ENCODE results near the gene SRP72. TPM values are rescaled to one million over a fixed set of nuclear protein-coding genes. Genes with fewer than 3 reads are reported as not detected.

SRP72 gene
- polyA plus RNA-seq, 1 donor (not counting 4 experiments of a cell fraction or from before 2014, with no cell fraction given), result 126 TPM

DNA sequence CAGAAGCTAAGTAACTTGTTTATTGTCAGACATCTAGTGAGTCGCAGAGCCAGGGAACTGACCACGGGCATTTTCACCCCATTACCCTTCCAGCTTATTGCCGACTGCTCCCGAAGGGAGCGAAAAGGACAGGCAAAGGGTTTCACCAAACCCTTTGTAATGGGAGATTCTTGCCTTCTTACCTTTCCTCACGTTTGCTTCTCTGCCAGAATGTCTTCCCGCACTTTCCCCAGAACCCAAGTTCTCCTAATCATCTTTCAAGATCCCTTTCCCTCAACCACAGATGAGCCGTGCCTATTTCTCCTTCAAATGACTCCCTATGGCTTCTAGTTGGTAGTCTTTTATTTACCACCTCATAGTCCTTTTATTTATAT, 520 bp upstream of the SRP72 start:
- Histone ChIP-seq H3K9me3 (ENCODE audit: control insufficient read depth, low read depth, low read length) (no peaks in the 10 kb centered on the region), H3K9me1 (ENCODE audit: control insufficient read depth, extremely low read depth, insufficient read depth, low read length) (no peaks in the 10 kb centered on the region), H3K4me1 (ENCODE audit: control insufficient read depth, extremely low read depth, insufficient read depth, low read length) (peaks cover 15% of the 10 kb centered on the region), H3K27ac (ENCODE audit: control insufficient read depth, insufficient read depth, low read length) (peak overlapping the region; percentile 99), H3K36me3 (ENCODE audit: control insufficient read depth in 2 of 2, extremely low read depth in 1 of 2, insufficient read depth in 2 of 2, low read length in 2 of 2) (peaks cover 2 to 4% of the 10 kb centered on the region in 2 experiments), H3K4me2 (ENCODE audit: control insufficient read depth, extremely low read depth, insufficient read depth, low read depth, low read length) (peak overlapping the region; percentile 87), H3K27me3 (ENCODE audit: control insufficient read depth, extremely low read depth, insufficient read depth, low read length) (no peaks in the 10 kb centered on the region), H3K9ac (ENCODE audit: control insufficient read depth, extremely low read depth, insufficient read depth, low read length) (peak overlapping the region; percentile 99), H3K79me2 (ENCODE audit: control insufficient read depth, insufficient read depth, low read length) (peaks cover 71% of the 10 kb centered on the region), H2AFZ (ENCODE audit: control insufficient read depth, low read length) (peak overlapping the region; percentile 59), H3K4me3 (ENCODE audit: control insufficient read depth in 2 of 3, extremely low read depth in 1 of 3, insufficient read depth in 2 of 3, low read depth in 1 of 3, low read length in 3 of 3) (peak overlapping the region; percentile 79 to 99 (median 90)), H4K20me1 (ENCODE audit: control insufficient read depth, extremely low read depth, insufficient read depth, low read length) (peaks cover 4% of the 10 kb centered on the region)
- DNase-seq (ENCODE audit: low read depth, low spot score) (no peak), FAIRE-seq (no peak)
- TF ChIP-seq, protein P1, sequence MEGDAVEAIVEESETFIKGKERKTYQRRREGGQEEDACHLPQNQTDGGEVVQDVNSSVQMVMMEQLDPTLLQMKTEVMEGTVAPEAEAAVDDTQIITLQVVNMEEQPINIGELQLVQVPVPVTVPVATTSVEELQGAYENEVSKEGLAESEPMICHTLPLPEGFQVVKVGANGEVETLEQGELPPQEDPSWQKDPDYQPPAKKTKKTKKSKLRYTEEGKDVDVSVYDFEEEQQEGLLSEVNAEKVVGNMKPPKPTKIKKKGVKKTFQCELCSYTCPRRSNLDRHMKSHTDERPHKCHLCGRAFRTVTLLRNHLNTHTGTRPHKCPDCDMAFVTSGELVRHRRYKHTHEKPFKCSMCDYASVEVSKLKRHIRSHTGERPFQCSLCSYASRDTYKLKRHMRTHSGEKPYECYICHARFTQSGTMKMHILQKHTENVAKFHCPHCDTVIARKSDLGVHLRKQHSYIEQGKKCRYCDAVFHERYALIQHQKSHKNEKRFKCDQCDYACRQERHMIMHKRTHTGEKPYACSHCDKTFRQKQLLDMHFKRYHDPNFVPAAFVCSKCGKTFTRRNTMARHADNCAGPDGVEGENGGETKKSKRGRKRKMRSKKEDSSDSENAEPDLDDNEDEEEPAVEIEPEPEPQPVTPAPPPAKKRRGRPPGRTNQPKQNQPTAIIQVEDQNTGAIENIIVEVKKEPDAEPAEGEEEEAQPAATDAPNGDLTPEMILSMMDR (optimal IDR thresholded peaks at IDR 0.05 in 1 of 3, IDR thresholded peaks at IDR 0.05 in 1 of 3, conservative IDR thresholded peaks at IDR 0.05 in 1 of 3; ENCODE audit: extremely low read depth in 1 of 3, insufficient read depth in 2 of 3, low read length in 3 of 3), result no peak
- no peak for TF ChIP-seq EZH2 (IDR thresholded peaks at IDR 0.05; ENCODE audit: low read length)
- dilution Hi-C loops (cut with MboI; ENCODE audit: extremely low pct_ligation_motif_present, low sequenced_read_pairs), result no loop called here

- H3K79me2 ChIP-seq (ENCODE audit: control insufficient read depth, insufficient read depth, low read length), result peaks cover 70% of the 10 kb centered on the region
- DNase-seq (ENCODE audit: low read depth, low spot score) (no peak), FAIRE-seq (peak; percentile 69)
- no peaks in the 10 kb centered on the region for H3K27me3 ChIP-seq (ENCODE audit: control insufficient read depth, extremely low read depth, insufficient read depth, low read length)
- peak overlapping the region; percentile 79 to 99 (median 90) for H3K4me3 ChIP-seq (ENCODE audit: control insufficient read depth in 2 of 3, extremely low read depth in 1 of 3, insufficient read depth in 2 of 3, low read depth in 1 of 3, low read length in 3 of 3)
- peaks cover 4% of the 10 kb centered on the region for H4K20me1 ChIP-seq (ENCODE audit: control insufficient read depth, extremely low read depth, insufficient read depth, low read length)
- peak overlapping the region; percentile 99 for H3K27ac ChIP-seq (ENCODE audit: control insufficient read depth, insufficient read depth, low read length)
- no peak for TF ChIP-seq EZH2 (IDR thresholded peaks at IDR 0.05; ENCODE audit: low read length)
- TF ChIP-seq, protein P1 (optimal IDR thresholded peaks at IDR 0.05 in 1 of 3, IDR thresholded peaks at IDR 0.05 in 1 of 3, conservative IDR thresholded peaks at IDR 0.05 in 1 of 3; ENCODE audit: extremely low read depth in 1 of 3, insufficient read depth in 2 of 3, low read length in 3 of 3), result no peak
- no peaks in the 10 kb centered on the region for H3K9me1 ChIP-seq (ENCODE audit: control insufficient read depth, extremely low read depth, insufficient read depth, low read length)
- H3K9me3 ChIP-seq (ENCODE audit: control insufficient read depth, low read depth, low read length), result no peaks in the 10 kb centered on the region
- peak overlapping the region; percentile 99 for H3K9ac ChIP-seq (ENCODE audit: control insufficient read depth, extremely low read depth, insufficient read depth, low read length)
- dilution Hi-C loops (cut with MboI; ENCODE audit: extremely low pct_ligation_motif_present, low sequenced_read_pairs), result no loop called here
- H3K4me2 ChIP-seq (ENCODE audit: control insufficient read depth, extremely low read depth, insufficient read depth, low read depth, low read length), result peak overlapping the region; percentile 91
- H3K4me1 ChIP-seq (ENCODE audit: control insufficient read depth, extremely low read depth, insufficient read depth, low read length), result peaks cover 15% of the 10 kb centered on the region
- H2AFZ ChIP-seq (ENCODE audit: control insufficient read depth, low read length), result peak overlapping the region; percentile 57
- peaks cover 0 to 4% of the 10 kb centered on the region in 2 experiments for H3K36me3 ChIP-seq (ENCODE audit: control insufficient read depth in 2 of 2, extremely low read depth in 1 of 2, insufficient read depth in 2 of 2, low read length in 2 of 2)
These were observed 643 bp downstream of the SRP72 start for GRCh38 chr4:56468097-56468422.

Data from keratinocyte (primary cell).